PC-9 (cell line): ENCODE measurements around the gene ATP2B1. TPM values are rescaled to one million over a fixed set of nuclear protein-coding genes. Genes with fewer than 3 reads are reported as not detected.

Experiments
- BruUV-seq: library from RNA; stranded (reverse); fragments of 400-500 nt; replicated peaks from 2 replicates; lab custom pipeline; 2021; lab: Mats Ljungman, UMichigan
- CTCF ChIA-PET: fragments of 300-600 bp; sonication (Branson Sonifier 250); formaldehyde crosslinking; loops from one replicate; lab custom pipeline; 2022; ENCODE audit warnings: antibody characterized with exemption; lab: Charles Lee
- POLR2A ChIA-PET: fragments of 300-600 bp; sonication (Branson Sonifier 250); formaldehyde crosslinking; loops from one replicate; lab custom pipeline; 2022; ENCODE audit warnings: antibody characterized with exemption; ENCODE audit not compliant: unreplicated experiment; lab: Charles Lee
- DNase-seq, 2 experiments: peaks; one replicate each; pipeline versions ENCODE4 v3.0.0 to v3.0.0-alpha.2; 2015 to 2022; ENCODE audit warnings: mixed read lengths in 1 of 2
- H2AFZ ChIP-seq: fragments of 200-600 bp; sonication (generic); 2 replicates; pipeline ENCODE4 v1.8.1; 2017; ENCODE audit warnings: antibody characterized with exemption
- H3F3A ChIP-seq: fragments of 200-600 bp; sonication (generic); 2 replicates; pipeline ENCODE4 v1.8.1; 2017; ENCODE audit warnings: antibody characterized with exemption, mild to moderate bottlenecking, low read depth; ENCODE audit not compliant: insufficient read depth
- H3K27ac ChIP-seq: fragments of 200-600 bp; sonication (generic); 2 replicates; pipeline ENCODE4 v1.6.1; 2016; ENCODE audit warnings: mixed run types
- H3K27me3 ChIP-seq: fragments of 200-600 bp; sonication (generic); 2 replicates; pipeline ENCODE4 v1.6.1; 2016; ENCODE audit warnings: low read depth, mixed run types; ENCODE audit not compliant: insufficient read depth
- H3K36me3 ChIP-seq: fragments of 200-600 bp; sonication (generic); 2 replicates; pipeline ENCODE4 v1.6.1; 2016; ENCODE audit warnings: low read depth, mixed run types
- H3K4me1 ChIP-seq: fragments of 200-600 bp; sonication (generic); replicated peaks from 2 replicates; pipeline ENCODE4 v1.6.1; 2016; ENCODE audit warnings: mixed run types; ENCODE audit not compliant: insufficient read depth
- H3K4me2 ChIP-seq: fragments of 200-600 bp; sonication (generic); 2 replicates; pipeline ENCODE4 v1.6.1; 2017; ENCODE audit warnings: mixed run types
- H3K4me3 ChIP-seq: fragments of 200-600 bp; sonication (generic); 2 replicates; pipeline ENCODE4 v1.6.1; 2016; ENCODE audit warnings: mixed run types
- H3K79me2 ChIP-seq: fragments of 200-600 bp; sonication (generic); 2 replicates; pipeline ENCODE4 v1.6.1; 2017; ENCODE audit warnings: low read depth, mixed run types
- H3K9me2 ChIP-seq: fragments of 200-600 bp; sonication (generic); 2 replicates; pipeline ENCODE4 v1.8.1; 2017; ENCODE audit warnings: mild to moderate bottlenecking; ENCODE audit not compliant: insufficient read depth
- H3K9me3 ChIP-seq: fragments of 200-600 bp; sonication (generic); 2 replicates; pipeline ENCODE4 v1.8.1; 2016; ENCODE audit warnings: low read depth; ENCODE audit not compliant: insufficient read depth
- H4K20me1 ChIP-seq: fragments of 200-600 bp; sonication (generic); 2 replicates; pipeline ENCODE4 v1.8.1; 2017; ENCODE audit not compliant: insufficient read depth
- CTCF ChIP-seq: fragments of 200-600 bp; sonication (generic); conservative IDR thresholded peaks from 2 replicates; pipeline ENCODE4 v1.6.1; 2017; ENCODE audit warnings: mixed run types, antibody characterized with exemption, mild to moderate bottlenecking, moderate library complexity
- EZH2 ChIP-seq: fragments of 200-600 bp; sonication (generic); IDR thresholded peaks from 2 replicates; pipeline ENCODE4 v1.8.0; 2017; ENCODE audit warnings: antibody characterized with exemption, low read depth
- intact Hi-C: fragments of 100-400 bp; cut with micrococcal nuclease; formaldehyde crosslinking; loops from one replicate; pipeline ENCODE4 v1.10.0; 2022; ENCODE audit not compliant: unreplicated experiment
- total RNA-seq: library from RNA; stranded (reverse); gene quantifications from 2 replicates; pipeline ENCODE4 v1.2.3, GENCODE V29; 2021

The ATP2B1 gene
- total RNA-seq, 1 experiment from 2014 or later = 29.4 TPM

- peak overlapping the region; percentile 51 for H3K27ac ChIP-seq
- H3F3A ChIP-seq = peaks cover 20% of the 10 kb centered on the region
- no peaks in the 10 kb centered on the region for H3K27me3 ChIP-seq
- H3K4me2 ChIP-seq = peak overlapping the region; percentile 45
- peak in 1 of 2 experiments; percentile 77 for DNase-seq
- 0 out of 2 replicates have a peak, but pooled peaks cover 3% of the 10 kb centered on the region for H3K9me3 ChIP-seq
- H3K36me3 ChIP-seq = no peaks in the 10 kb centered on the region
- ChIA-PET CTCF (no interaction called here), POLR2A (interaction anchor here (0.7 kb wide), 1 partner anchor 105 kb away, joined by 4 read pairs; no protein-coding TSS in a partner anchor)
- intact Hi-C loops = no loop called here
- H3K9me2 ChIP-seq = no peaks in the 10 kb centered on the region
- H2AFZ ChIP-seq = peak overlapping the region; percentile 53; the same call in 1 of the 2 replicates
- peaks cover 30% of the 10 kb centered on the region for H3K4me1 ChIP-seq
- no peaks in the 10 kb centered on the region for H4K20me1 ChIP-seq
- no peak overlapping the region; the same call in 1 of the 2 replicates for H3K4me3 ChIP-seq
- H3K79me2 ChIP-seq = no peaks in the 10 kb centered on the region
- TF ChIP-seq CTCF (no peak), EZH2 (no peak)
- BruUV-seq = no TSS peak
Measured at GRCh38 chr12:89733579-89734201, 25.1 kb upstream of the ATP2B1 start.

- H2AFZ ChIP-seq = no peak overlapping the region; the same call in 1 of the 2 replicates
- no TSS peak for BruUV-seq
- TF ChIP-seq CTCF = no peak
- no peak for TF ChIP-seq EZH2
- H3K27me3 ChIP-seq = no peaks in the 10 kb centered on the region
- no peaks in the 10 kb centered on the region for H3K36me3 ChIP-seq
- peaks cover 3% of the 10 kb centered on the region; the same call in 1 of the 2 replicates for H3K9me3 ChIP-seq
- H3K27ac ChIP-seq = no peak overlapping the region
- H3K9me2 ChIP-seq = no peaks in the 10 kb centered on the region
- H3F3A ChIP-seq = peaks cover 20% of the 10 kb centered on the region
- DNase-seq = no peak
- intact Hi-C loops = no loop called here
- POLR2A ChIA-PET = no interaction called here
- CTCF ChIA-PET = no interaction called here
- peaks cover 30% of the 10 kb centered on the region for H3K4me1 ChIP-seq
- H3K4me2 ChIP-seq = no peak overlapping the region
- H3K4me3 ChIP-seq = no peak overlapping the region
- no peaks in the 10 kb centered on the region for H3K79me2 ChIP-seq
- no peaks in the 10 kb centered on the region for H4K20me1 ChIP-seq
Measured at GRCh38 chr12:89732522-89732921, 23.9 kb upstream of the ATP2B1 start.

GRCh38 chr12:89731614-89732013 lies 23.0 kb upstream of the ATP2B1 start:
- H3K27me3 ChIP-seq = no peaks in the 10 kb centered on the region
- POLR2A ChIA-PET = no interaction called here
- H3F3A ChIP-seq = peaks cover 20% of the 10 kb centered on the region
- H4K20me1 ChIP-seq = no peaks in the 10 kb centered on the region
- H3K27ac ChIP-seq = no peak overlapping the region
- H3K4me2 ChIP-seq = no peak overlapping the region
- H3K9me2 ChIP-seq = no peaks in the 10 kb centered on the region
- CTCF ChIA-PET = no interaction called here
- intact Hi-C loops = no loop called here
- H3K9me3 ChIP-seq = peaks cover 3% of the 10 kb centered on the region; the same call in 1 of the 2 replicates
- no peak overlapping the region for H3K4me3 ChIP-seq
- TF ChIP-seq CTCF (no peak), EZH2 (no peak)
- no peak overlapping the region for H2AFZ ChIP-seq
- DNase-seq = no peak
- H3K36me3 ChIP-seq = no peaks in the 10 kb centered on the region
- BruUV-seq = no TSS peak
- H3K4me1 ChIP-seq = peaks cover 30% of the 10 kb centered on the region
- no peaks in the 10 kb centered on the region for H3K79me2 ChIP-seq
